Smooth muscle cell (in vitro differentiated cells): ENCODE results near the gene ADCK1. TPM values are rescaled to one million over a fixed set of nuclear protein-coding genes. Genes with fewer than 3 reads are reported as not detected.
A peak's percentile ranks its signal among the peaks of the same experiment; 100 is the strongest.
"Not testable (repeated sequence)": the region's sequence is repeated elsewhere in the genome, so short reads cannot be mapped to it uniquely, and the experiment has no call there.

Experiments
- DNase-seq: peaks from one replicate; lab custom pipeline; 2025; ENCODE audit not compliant: unreplicated experiment; lab: John Stamatoyannopoulos, UW
- H2AFZ ChIP-seq: fragments of 200-600 bp; sonication (generic); 2 replicates; pipeline ENCODE4 v1.6.0; 2016; ENCODE audit warnings: antibody characterized with exemption, low read depth, mild to moderate bottlenecking
- H3F3A ChIP-seq: fragments of 200-600 bp; sonication (generic); 2 replicates; pipeline ENCODE4 v1.6.0; 2017; ENCODE audit warnings: antibody characterized with exemption, low read depth
- H3K27ac ChIP-seq: fragments of 200-600 bp; sonication (generic); 2 replicates; pipeline ENCODE4 v1.5.1; 2016; ENCODE audit warnings: low read depth, mild to moderate bottlenecking
- H3K27me3 ChIP-seq: fragments of 200-600 bp; sonication (generic); 2 replicates; pipeline ENCODE4 v1.6.1; 2016; ENCODE audit warnings: low read depth, mild to moderate bottlenecking
- H3K36me3 ChIP-seq: fragments of 200-600 bp; sonication (generic); 2 replicates; pipeline ENCODE4 v1.5.1; 2016; ENCODE audit warnings: low read depth
- H3K4me1 ChIP-seq: fragments of 200-600 bp; sonication (generic); 2 replicates; pipeline ENCODE4 v1.5.1; 2016; ENCODE audit warnings: low read depth
- H3K4me2 ChIP-seq: fragments of 200-600 bp; sonication (generic); 2 replicates; pipeline ENCODE4 v1.6.0; 2016; ENCODE audit warnings: mild to moderate bottlenecking
- H3K4me3 ChIP-seq: fragments of 200-600 bp; sonication (generic); 2 replicates; pipeline ENCODE4 v1.5.1; 2016; ENCODE audit warnings: mild to moderate bottlenecking
- H3K79me2 ChIP-seq: fragments of 200-600 bp; sonication (generic); 2 replicates; pipeline ENCODE4 v1.6.0; 2016; ENCODE audit warnings: low read depth, mild to moderate bottlenecking
- H3K9ac ChIP-seq: fragments of 200-600 bp; sonication (generic); 2 replicates; pipeline ENCODE4 v1.6.0; 2016; ENCODE audit warnings: low read depth
- H3K9me3 ChIP-seq: fragments of 200-600 bp; sonication (generic); replicated peaks from 2 replicates; pipeline ENCODE4 v1.5.1; 2016; ENCODE audit warnings: low read depth
- H4K20me1 ChIP-seq: fragments of 200-600 bp; sonication (generic); 2 replicates; pipeline ENCODE4 v1.6.0; 2016; ENCODE audit warnings: low read depth
- WGBS: methylation state at CpG from one replicate; pipeline ENCODE4 v1.1.7; 2016; ENCODE audit warnings: low lambda C conversion rate; 5-methylcytosine and 5-hydroxymethylcytosine counted together
- polyA plus RNA-seq: library from polyadenylated mRNA; unstranded; fragments of >200 nt; fragmentation: Nextera tagmentation; extraction: Ambion mirVana; gene quantifications from 2 replicates; pipeline ENCODE4 v1.2.1, GENCODE V29; 2016
- total RNA-seq: library from RNA; depleted of rRNA; stranded (reverse); fragments of >200 nt; gene quantifications from 2 replicates; pipeline ENCODE4 v1.2.3, GENCODE V29; 2014
- TF ChIP-seq, protein P1 (sequence below): fragments of 200-600 bp; sonication (generic); IDR thresholded peaks from 2 replicates; pipeline ENCODE4 v1.5.1; 2017; ENCODE audit warnings: borderline replicate concordance, mild to moderate bottlenecking, antibody characterized with exemption; ENCODE audit not compliant: insufficient read depth, poor library complexity, severe bottlenecking

Gene ADCK1
- total and polyA plus RNA-seq, 2 experiments from 2014 or later: 4.2 to 5.1 TPM

DNA sequence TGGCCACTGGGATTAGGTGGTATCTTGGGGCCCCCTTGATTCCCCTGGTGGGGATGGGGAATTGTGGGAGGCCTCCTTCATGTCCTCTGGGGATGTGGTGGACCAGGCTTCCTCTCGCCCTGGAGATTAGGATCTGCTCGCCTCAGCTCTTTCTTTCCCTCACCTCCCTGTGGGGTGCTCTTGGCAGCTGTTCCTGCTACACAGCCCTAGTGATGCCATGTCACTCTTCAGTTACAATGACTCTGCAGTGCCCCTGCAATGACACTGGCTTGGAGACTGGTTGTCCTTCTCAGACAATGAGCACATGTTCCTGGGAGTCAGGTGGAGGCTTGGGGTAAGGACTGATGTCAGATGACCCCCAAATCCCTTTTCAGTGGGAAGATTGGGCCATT is 83.9 kb downstream of the ADCK1 start:
- no peak overlapping the region for H3K4me3 ChIP-seq
- H4K20me1 ChIP-seq: no peaks in the 10 kb centered on the region
- no peak overlapping the region for H3K27ac ChIP-seq
- H3K27me3 ChIP-seq: no peaks in the 10 kb centered on the region
- H3F3A ChIP-seq: no peaks in the 10 kb centered on the region
- peak overlapping the region; percentile 13 for H3K4me2 ChIP-seq
- DNase-seq: no peak
- H3K9me3 ChIP-seq: no peaks in the 10 kb centered on the region
- TF ChIP-seq, protein P1, sequence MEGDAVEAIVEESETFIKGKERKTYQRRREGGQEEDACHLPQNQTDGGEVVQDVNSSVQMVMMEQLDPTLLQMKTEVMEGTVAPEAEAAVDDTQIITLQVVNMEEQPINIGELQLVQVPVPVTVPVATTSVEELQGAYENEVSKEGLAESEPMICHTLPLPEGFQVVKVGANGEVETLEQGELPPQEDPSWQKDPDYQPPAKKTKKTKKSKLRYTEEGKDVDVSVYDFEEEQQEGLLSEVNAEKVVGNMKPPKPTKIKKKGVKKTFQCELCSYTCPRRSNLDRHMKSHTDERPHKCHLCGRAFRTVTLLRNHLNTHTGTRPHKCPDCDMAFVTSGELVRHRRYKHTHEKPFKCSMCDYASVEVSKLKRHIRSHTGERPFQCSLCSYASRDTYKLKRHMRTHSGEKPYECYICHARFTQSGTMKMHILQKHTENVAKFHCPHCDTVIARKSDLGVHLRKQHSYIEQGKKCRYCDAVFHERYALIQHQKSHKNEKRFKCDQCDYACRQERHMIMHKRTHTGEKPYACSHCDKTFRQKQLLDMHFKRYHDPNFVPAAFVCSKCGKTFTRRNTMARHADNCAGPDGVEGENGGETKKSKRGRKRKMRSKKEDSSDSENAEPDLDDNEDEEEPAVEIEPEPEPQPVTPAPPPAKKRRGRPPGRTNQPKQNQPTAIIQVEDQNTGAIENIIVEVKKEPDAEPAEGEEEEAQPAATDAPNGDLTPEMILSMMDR: no peak
- H3K4me1 ChIP-seq: peaks cover 3% of the 10 kb centered on the region
- H3K9ac ChIP-seq: no peak overlapping the region
- H3K79me2 ChIP-seq: no peaks in the 10 kb centered on the region
- H3K36me3 ChIP-seq: no peaks in the 10 kb centered on the region
- no peak overlapping the region for H2AFZ ChIP-seq
- 70% methylated on average over 2 of the region's 2 CpGs for WGBS

DNA sequence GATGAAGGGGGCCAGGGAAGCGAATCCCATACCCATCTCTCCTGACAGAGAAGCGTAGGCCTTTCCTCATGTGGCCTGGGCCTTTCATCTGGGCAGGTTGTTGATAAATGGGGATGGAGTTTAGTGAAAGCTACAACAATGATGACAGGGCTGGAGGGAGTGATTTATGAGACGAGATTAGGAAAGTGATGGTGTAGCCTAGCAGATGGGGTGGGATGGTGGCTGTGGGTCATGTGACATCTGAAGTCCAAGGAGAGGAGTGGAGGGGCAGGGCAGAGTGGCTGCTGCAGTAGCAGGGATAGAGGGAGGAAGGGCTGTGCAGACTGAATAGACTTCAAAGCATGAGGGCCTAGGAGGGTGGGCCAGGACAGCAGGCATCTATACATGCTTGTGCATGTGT is 85.5 kb downstream of the ADCK1 start:
- Histone ChIP-seq H3K4me1 (peaks cover 3% of the 10 kb centered on the region), H2AFZ (no peak overlapping the region), H3K9ac (no peak overlapping the region), H3K27me3 (no peaks in the 10 kb centered on the region), H3K9me3 (no peaks in the 10 kb centered on the region), H3K36me3 (no peaks in the 10 kb centered on the region), H3K4me2 (no peak overlapping the region), H3K27ac (no peak overlapping the region), H3F3A (no peaks in the 10 kb centered on the region), H3K4me3 (no peak overlapping the region), H3K79me2 (no peaks in the 10 kb centered on the region), H4K20me1 (no peaks in the 10 kb centered on the region)
- 92% methylated on average over 3 of the region's 3 CpGs for WGBS
- no peak for DNase-seq
- TF ChIP-seq, protein P1: no peak

DNA sequence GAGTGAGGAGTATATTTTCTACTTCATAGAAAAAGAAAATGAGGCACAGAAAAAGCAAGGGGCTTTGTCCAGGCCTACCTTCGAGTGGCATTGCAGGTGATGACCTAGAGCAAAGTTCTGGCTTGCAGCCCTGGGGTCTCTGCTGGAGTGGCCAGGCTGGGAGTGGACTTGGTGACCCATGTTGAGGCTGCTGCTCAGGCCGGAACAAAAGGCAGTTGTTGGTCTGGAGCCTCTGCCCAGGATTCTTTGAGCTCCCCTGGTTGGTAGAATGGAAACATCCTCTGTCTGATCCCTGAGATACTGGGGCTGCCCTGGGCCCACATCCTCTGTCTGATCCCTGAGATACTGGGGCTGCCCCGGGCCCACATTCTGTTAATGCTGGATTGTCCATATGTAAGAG is 86.1 kb downstream of the ADCK1 start:
- no peak for DNase-seq
- H2AFZ ChIP-seq: no peak overlapping the region
- H3K9me3 ChIP-seq: no peaks in the 10 kb centered on the region
- H3K4me2 ChIP-seq: no peak overlapping the region
- peaks cover 3% of the 10 kb centered on the region for H3K4me1 ChIP-seq
- H3K79me2 ChIP-seq: no peaks in the 10 kb centered on the region
- 92% methylated on average over 3 of the region's 3 CpGs for WGBS
- no peak overlapping the region for H3K27ac ChIP-seq
- no peak overlapping the region for H3K4me3 ChIP-seq
- no peaks in the 10 kb centered on the region for H3K36me3 ChIP-seq
- no peak overlapping the region for H3K9ac ChIP-seq
- TF ChIP-seq, protein P1: no peak
- H3F3A ChIP-seq: no peaks in the 10 kb centered on the region
- H4K20me1 ChIP-seq: no peaks in the 10 kb centered on the region
- H3K27me3 ChIP-seq: no peaks in the 10 kb centered on the region

DNA sequence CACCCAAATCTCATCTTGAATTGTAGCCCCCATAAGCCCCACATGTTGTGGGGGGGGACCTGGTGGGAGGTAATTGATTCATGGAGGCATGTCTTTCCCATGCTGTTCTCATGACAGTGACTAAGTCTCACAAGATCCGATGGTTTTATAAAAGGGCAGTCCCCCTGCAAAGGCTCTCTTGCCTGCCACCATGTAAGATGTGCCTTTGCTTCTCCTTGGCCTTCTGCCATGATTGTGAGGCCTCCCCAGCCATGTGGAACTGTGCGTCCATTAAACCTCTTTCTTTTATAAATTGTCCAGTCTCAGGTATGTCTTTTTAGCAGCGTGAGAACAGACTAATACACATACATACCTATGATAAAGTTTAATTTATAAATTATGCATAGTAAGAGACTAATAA is 89.0 kb downstream of the ADCK1 start:
- not testable (repeated sequence) for H3K4me2 ChIP-seq, H3K4me1 ChIP-seq, H3K9ac ChIP-seq, DNase-seq, H3K27ac ChIP-seq, H3K9me3 ChIP-seq, H3K79me2 ChIP-seq, H3F3A ChIP-seq, H3K36me3 ChIP-seq, H3K27me3 ChIP-seq, H2AFZ ChIP-seq, H4K20me1 ChIP-seq, H3K4me3 ChIP-seq
- 97% methylated on average over 3 of the region's 3 CpGs for WGBS
